GM20000 (cell line): ENCODE results near the gene PLD6.

Experiments used
- DNase-seq: peaks from one replicate; pipeline ENCODE4 v3.0.0; 2012; ENCODE audit warnings: low spot score
- CTCF ChIP-seq: IDR thresholded peaks from 2 replicates; pipeline ENCODE4 v1.5.1; 2012; ENCODE audit warnings: mild to moderate bottlenecking, control low read depth; ENCODE audit errors: extremely low read depth, missing control alignments

The PLD6 gene

DNA sequence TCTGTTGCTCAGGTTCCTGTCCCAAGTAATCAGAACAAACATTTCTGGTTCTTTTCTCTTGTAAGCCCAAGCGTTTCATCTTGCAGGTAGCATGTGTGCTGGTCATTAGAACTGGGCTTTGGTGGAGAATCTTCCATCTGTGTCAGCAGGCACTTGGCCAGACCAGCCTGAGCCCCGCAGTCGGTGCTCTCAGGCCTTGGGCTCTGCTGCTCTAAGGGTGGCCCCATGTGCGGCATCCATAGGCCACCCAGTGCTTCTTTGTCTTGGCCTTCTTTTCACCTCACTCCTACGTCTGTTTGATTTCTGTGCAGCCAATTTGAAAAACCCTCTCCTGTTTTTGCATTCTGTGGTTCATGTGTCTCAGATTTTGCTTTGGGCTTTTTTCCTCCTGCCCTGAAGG, 51.6 kb downstream of the PLD6 start:
- no peak for TF ChIP-seq CTCF

DNA sequence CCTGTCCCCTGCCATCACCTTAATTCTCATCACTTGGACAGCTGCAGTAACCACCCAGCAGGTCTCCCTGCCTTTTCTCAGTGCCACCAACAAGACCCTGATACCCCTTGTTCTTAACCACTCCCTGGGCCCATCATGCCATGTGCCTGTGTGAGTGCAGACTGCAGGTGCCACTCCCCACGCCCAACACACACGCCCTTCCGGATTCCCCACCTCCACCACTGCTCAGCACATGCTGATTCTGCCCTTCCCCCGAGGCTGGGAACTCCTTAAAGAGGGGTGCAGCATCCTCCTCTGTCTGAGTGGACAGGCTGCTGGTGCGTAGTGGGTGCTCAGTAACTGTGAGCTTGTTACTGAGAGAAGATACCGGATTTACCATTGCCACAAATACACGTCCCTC, 52.4 kb downstream of the PLD6 start:
- no peak for DNase-seq
- no peak for TF ChIP-seq CTCF

More for the DNA sequence above, 51.6 kb downstream of the PLD6 start:
- DNase-seq = no peak

- TF ChIP-seq CTCF = no peak
- DNase-seq = no peak
These were observed 53.1 kb downstream of the PLD6 start for GRCh38 chr17:17153071-17153470.

- no peak for TF ChIP-seq CTCF
- no peak for DNase-seq
These were observed 53.7 kb downstream of the PLD6 start for GRCh38 chr17:17152385-17152784.

DNA sequence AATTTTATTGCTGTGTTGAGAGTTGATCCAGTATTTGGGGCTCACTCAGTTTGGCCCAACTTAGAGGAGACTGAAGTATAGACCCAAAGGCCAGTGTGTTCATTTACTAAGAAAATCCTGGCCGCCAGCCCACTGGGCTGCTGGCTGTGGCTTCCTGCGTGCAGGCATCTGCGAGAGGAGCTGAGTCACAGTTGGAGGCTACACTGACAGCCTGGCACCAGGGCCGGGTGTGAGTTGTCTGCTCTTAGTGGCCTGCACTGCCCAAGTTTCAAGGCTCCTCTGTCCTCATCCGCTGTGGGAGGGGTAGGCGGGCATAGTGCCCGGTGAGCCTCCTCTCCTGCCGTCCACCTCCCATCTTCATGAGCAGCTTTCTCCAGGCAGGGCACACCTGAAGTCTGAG, 54.2 kb downstream of the PLD6 start:
- DNase-seq = no peak
- TF ChIP-seq CTCF = no peak

DNA sequence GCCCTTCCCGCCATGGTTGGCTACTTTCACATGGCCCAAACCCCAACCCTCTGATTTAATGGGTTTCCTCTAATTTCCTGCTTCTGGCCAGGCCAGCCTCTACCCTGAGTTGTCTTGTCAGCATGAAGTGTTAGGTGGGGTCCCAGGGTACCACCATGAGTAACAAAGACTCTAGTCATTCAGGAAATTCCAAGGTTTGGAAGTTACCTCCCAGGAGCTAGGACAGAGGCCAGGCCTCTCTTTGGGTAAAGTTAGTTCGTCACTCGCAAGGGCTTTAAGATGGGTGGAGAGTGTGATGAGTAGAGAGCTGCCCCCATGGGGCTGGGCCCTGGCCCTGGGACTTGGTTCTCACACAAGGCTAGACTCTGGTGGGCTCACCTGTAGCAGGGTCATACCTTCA, 54.6 kb downstream of the PLD6 start:
- no peak for TF ChIP-seq CTCF
- DNase-seq = no peak

- no peak for DNase-seq
- TF ChIP-seq CTCF = no peak
These were observed 55.1 kb downstream of the PLD6 start for GRCh38 chr17:17151055-17151454.
